ENCODE results near the gene TENT4A.

DNA sequence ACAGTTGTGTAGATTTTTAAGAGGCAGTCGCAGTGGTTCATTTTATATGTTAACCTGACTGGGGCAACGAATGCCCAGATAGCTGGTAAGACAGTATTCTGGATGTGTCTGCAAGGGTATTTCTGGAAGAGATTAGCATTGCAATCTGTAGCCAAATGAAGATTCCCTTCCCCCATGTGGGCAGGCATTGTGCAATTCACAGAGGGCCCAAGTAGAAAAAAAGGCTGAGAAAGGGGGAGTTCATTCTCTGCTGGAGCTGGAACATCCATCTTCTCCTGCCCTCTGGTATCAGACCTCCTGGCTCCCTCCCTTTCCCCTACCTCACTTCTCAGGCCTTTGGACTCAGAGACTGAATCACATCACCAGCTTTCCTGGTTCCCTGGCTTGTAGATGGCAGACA lies 70.6 kb downstream of the TENT4A start:
- no peak for TF ChIP-seq CBX5 (IDR thresholded peaks at IDR 0.05; ENCODE audit: low read depth)
- TF ChIP-seq, protein P1, sequence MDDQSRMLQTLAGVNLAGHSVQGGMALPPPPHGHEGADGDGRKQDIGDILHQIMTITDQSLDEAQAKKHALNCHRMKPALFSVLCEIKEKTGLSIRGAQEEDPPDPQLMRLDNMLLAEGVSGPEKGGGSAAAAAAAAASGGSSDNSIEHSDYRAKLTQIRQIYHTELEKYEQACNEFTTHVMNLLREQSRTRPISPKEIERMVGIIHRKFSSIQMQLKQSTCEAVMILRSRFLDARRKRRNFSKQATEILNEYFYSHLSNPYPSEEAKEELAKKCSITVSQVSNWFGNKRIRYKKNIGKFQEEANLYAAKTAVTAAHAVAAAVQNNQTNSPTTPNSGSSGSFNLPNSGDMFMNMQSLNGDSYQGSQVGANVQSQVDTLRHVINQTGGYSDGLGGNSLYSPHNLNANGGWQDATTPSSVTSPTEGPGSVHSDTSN (IDR thresholded peaks at IDR 0.05; ENCODE audit: insufficient replicate concordance, low read depth, low read length), result no peak
- TF ChIP-seq, protein P2, sequence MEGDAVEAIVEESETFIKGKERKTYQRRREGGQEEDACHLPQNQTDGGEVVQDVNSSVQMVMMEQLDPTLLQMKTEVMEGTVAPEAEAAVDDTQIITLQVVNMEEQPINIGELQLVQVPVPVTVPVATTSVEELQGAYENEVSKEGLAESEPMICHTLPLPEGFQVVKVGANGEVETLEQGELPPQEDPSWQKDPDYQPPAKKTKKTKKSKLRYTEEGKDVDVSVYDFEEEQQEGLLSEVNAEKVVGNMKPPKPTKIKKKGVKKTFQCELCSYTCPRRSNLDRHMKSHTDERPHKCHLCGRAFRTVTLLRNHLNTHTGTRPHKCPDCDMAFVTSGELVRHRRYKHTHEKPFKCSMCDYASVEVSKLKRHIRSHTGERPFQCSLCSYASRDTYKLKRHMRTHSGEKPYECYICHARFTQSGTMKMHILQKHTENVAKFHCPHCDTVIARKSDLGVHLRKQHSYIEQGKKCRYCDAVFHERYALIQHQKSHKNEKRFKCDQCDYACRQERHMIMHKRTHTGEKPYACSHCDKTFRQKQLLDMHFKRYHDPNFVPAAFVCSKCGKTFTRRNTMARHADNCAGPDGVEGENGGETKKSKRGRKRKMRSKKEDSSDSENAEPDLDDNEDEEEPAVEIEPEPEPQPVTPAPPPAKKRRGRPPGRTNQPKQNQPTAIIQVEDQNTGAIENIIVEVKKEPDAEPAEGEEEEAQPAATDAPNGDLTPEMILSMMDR (IDR thresholded peaks at IDR 0.05 in 2 of 3, conservative IDR thresholded peaks at IDR 0.05 in 1 of 3; ENCODE audit: control insufficient read depth in 2 of 3, extremely low read depth in 1 of 3, insufficient read depth in 1 of 3, low read depth in 3 of 3, low read length in 3 of 3), result no peak
- TF ChIP-seq CBFB (IDR thresholded peaks at IDR 0.05; ENCODE audit: low read depth), result no peak
- TF ChIP-seq, protein P3, sequence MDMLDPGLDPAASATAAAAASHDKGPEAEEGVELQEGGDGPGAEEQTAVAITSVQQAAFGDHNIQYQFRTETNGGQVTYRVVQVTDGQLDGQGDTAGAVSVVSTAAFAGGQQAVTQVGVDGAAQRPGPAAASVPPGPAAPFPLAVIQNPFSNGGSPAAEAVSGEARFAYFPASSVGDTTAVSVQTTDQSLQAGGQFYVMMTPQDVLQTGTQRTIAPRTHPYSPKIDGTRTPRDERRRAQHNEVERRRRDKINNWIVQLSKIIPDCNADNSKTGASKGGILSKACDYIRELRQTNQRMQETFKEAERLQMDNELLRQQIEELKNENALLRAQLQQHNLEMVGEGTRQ (IDR thresholded peaks at IDR 0.05; ENCODE audit: borderline replicate concordance, low read depth, low read length), result no peak
- TF ChIP-seq, protein P4, sequence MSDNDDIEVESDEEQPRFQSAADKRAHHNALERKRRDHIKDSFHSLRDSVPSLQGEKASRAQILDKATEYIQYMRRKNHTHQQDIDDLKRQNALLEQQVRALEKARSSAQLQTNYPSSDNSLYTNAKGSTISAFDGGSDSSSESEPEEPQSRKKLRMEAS (IDR thresholded peaks at IDR 0.05; ENCODE audit: low read depth, low read length), result no peak
- no peak for TF ChIP-seq FOS (IDR thresholded peaks at IDR 0.05; ENCODE audit: borderline replicate concordance, extremely low read depth, insufficient read length)
- TF ChIP-seq, protein P5, sequence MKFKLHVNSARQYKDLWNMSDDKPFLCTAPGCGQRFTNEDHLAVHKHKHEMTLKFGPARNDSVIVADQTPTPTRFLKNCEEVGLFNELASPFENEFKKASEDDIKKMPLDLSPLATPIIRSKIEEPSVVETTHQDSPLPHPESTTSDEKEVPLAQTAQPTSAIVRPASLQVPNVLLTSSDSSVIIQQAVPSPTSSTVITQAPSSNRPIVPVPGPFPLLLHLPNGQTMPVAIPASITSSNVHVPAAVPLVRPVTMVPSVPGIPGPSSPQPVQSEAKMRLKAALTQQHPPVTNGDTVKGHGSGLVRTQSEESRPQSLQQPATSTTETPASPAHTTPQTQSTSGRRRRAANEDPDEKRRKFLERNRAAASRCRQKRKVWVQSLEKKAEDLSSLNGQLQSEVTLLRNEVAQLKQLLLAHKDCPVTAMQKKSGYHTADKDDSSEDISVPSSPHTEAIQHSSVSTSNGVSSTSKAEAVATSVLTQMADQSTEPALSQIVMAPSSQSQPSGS (IDR thresholded peaks at IDR 0.05; ENCODE audit: low read length), result no peak
- TF ChIP-seq NRF1 (conservative IDR thresholded peaks at IDR 0.05; ENCODE audit: low read depth, low read length), result no peak
